ENCODE results near the gene TAS1R2.

DNA sequence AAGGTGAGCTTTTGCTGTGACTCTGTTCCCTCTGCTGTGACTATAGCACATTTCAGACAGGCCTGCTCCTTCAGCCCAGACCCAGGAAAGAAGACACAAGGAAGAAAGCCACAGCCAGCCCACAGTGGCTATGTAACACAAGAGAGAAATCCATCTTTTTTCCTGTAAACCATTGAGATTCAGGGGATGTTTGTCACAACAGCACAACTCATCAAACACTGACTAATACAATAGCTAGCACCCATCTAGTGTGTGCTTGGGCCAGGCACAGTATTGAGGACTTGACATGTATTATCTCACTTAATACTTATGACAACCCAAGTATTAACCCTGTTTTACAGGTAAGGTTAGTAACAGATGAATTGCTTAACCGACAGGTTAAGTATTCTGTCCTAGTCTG, 29.8 kb downstream of the TAS1R2 start:
- TF ChIP-seq CEBPB (IDR thresholded peaks at IDR 0.05) (no peak), FOXM1 (IDR thresholded peaks at IDR 0.05; ENCODE audit: borderline replicate concordance, low read depth) (no peak), NFIC (IDR thresholded peaks at IDR 0.05) (no peak), CREB1 (IDR thresholded peaks at IDR 0.05; ENCODE audit: low read depth) (no peak), EP300 (IDR thresholded peaks at IDR 0.05; ENCODE audit: borderline replicate concordance) (no peak), EGR1 (IDR thresholded peaks at IDR 0.05) (no peak), TEAD4 (IDR thresholded peaks at IDR 0.05) (no peak)
